ENCODE results near the gene TMEM128.
"Not testable (repeated sequence)": the region's sequence is repeated elsewhere in the genome, so short reads cannot be mapped to it uniquely, and the experiment has no call there.

Gene TMEM128, protein sequence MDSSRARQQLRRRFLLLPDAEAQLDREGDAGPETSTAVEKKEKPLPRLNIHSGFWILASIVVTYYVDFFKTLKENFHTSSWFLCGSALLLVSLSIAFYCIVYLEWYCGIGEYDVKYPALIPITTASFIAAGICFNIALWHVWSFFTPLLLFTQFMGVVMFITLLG

DNA sequence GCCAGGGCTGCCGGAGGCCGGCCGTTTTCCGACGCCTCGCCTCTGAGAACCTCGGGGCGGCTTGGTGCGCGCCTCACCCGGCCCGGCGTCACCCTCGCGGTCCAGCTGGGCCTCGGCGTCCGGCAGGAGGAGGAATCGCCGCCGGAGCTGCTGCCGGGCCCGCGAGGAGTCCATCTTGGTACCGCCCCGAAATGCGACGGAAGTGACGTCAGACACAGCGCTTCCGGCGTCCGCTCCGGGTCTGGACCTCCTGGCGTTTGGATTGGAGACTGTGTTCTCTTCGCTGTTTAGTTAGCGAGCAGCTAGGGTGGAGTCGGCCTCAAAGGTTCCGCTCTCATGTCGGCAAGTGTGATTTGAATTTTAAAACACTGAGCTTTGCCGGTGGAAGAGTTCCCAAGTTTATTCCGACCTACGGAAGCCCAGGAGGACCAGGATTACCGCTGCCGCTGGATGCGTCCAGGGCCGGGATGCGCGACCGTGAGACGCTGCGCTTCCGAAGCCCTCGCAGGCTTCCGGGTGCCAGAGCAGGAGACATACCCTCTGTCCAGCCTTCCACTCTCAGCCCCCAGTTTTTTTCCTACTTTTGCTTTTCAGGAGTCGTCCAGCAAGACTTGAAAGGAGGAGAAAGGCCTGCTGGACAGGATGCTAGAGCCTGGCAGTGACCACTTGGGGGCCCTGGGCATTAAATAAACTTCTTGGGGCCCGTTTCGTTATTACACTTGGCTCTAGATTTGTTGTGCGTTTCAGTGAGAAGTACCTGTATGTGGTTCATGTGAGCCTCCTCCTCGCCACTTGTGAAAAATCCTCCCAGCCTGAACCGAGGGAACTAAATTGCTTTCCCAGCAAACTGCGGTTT, at the start of gene TMEM128:
TSS of gene TMEM128 (minus strand) at position 195 of the 856 bp plus-strand sequence. CDS start at position 174, 21 bp downstream.
- peak; percentile 87 for DNase-seq

DNA sequence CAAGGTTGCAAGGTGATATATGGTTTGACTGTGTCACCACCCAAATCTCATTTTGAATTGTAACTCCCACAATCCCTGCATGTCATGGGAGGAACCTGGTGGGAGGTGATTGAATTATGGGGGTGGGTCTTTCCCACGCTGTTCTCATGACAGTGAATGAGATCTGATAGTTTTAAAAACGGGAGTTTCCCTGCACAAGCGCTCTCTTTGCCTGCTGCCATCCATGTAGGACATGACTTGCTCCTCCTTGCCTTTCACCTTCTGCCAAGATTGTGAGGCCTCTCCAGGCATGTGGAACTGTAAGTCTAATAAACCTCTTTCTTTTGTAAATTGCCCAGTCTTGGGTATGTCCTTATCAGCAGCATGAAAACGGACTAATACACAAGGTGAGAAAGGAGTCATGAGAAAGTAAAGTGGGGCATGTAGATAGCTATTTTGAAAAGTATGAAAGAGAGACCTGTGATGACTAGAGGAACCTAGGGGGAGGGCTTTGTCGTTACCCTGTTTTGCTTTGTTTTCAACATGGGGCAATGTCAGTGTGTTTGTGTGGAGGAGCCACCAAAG, 48.3 kb upstream of the TMEM128 start:
- no peak for DNase-seq

DNA sequence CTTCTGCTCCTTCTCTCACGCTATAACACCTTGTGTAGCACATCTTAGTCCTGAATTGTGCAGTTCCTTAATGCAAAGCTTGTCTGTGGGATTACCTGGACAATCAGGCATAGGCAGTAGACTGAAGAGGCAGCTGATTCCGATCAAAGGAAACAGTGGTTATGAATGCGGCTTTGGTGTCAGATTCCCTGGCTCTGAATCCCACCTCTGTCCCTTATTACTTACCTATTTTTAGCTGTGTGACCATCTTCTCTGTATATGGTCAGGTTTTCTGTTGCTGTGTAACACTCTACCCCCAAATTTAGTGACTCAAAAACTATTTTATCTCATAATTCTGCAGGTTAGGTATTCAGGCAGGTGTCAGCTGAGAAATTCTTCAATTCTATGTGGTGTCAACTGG, 45.3 kb upstream of the TMEM128 start:
- no peak for DNase-seq

DNA sequence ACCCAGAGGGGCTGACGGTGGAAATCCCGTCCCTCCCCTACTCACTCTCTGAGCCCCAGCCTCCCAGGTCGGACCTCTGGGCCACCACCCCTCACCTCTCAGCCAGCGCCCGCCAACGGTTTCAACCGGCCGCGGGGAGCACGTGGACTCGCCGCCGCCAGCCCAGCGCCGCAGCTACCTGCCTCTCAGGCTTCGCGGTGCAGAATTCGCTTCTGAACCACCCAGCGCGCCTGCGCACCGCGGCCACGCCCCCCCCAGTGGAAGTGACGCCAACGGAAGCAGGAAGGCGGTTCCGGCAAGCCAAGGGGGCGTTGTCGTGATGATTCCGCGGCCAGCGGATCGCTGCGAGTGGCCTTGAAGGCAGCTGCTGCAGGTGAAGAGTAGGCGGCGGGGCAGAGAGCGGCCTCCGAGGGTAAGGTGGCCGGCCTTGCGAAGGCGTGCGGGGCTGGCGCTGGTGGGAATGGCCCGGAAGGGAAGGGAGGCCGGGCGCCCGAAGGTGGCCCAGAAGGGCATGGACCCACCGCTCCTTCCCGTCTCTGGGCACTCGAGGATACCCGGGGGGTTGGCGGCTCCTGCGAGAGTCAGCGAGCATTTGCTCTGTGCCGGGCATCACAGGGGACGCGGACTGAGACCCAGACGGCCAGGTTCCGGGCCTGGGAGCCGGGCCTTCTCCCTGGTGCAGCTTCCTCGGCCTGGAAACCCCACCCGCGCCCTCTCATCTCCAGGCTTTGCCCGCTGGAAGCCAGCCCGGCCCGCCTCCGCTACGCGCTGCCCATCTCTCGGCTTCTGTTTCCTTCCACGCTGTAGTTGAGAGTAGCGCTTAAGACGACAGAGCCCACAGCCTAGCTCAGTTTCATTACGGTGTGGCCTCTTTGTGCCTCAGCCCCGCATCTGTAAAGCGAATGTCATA, 42.2 kb upstream of the TMEM128 start, which contains the start of the genes LYAR and ZBTB49:
TSS of gene LYAR (minus strand) at position 214 of the 910 bp plus-strand sequence. CDS start 6,412 bp downstream, outside the sequence.
TSS of gene ZBTB49 (plus strand) at position 311 of the 910 bp plus-strand sequence. CDS start 9,695 bp downstream, outside the sequence.
- peak; percentile 72 for DNase-seq

DNA sequence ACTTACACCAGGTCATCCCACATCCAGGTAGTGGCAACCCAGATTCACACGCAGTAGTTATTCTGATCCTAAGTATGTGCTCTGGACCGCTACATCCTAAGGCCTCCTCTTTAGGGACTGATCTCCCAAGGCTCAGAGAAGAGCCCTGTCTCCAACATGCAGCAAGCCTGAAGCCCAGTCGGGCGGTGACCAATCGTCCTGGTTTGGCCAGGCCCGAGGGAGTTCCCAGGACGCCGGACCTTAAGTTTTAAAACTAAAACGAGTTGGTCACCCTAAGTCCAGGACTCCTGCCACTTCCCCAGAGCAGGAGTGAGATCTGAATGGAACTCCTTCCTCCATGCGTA, 41.5 kb upstream of the TMEM128 start:
- DNase-seq, result no peak

DNA sequence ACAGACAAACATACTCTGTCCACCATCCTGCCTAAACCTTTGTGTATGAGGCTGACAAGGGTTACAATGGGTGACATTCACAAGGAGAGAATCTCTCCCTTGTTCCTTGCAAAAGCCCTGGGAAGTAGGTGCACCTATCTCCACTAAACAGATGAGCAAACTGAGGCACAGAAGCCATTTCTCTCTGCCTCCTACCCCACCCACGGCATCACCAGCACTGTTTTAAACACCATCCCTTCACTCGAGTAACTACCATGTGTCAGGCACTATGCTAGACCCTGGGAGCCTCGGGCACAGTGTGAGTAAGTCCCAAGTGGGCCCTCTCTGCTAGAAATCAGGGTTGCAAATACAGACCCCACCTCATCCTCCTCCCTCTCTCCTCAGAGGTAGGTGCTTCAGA, 41.0 kb upstream of the TMEM128 start:
- no peak for DNase-seq

DNA sequence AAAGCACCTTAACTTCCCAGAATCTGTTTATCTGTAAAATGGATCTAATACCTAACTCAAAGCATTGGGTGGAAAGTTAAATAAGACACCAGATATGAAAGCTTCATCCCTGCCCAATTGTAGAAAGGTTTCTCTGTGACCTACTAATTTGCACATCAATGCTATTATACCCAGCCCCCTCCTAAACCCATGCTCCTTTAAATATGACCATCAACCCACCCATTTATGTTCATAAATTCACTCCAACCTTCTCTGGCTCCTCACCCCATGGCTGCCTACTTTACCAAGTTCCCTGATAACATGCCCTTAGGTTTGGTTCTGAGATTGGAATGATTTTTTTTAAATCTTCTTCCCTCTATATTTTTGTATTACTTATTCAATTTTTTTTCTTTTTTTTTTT, 40.1 kb upstream of the TMEM128 start:
- DNase-seq, result no peak

DNA sequence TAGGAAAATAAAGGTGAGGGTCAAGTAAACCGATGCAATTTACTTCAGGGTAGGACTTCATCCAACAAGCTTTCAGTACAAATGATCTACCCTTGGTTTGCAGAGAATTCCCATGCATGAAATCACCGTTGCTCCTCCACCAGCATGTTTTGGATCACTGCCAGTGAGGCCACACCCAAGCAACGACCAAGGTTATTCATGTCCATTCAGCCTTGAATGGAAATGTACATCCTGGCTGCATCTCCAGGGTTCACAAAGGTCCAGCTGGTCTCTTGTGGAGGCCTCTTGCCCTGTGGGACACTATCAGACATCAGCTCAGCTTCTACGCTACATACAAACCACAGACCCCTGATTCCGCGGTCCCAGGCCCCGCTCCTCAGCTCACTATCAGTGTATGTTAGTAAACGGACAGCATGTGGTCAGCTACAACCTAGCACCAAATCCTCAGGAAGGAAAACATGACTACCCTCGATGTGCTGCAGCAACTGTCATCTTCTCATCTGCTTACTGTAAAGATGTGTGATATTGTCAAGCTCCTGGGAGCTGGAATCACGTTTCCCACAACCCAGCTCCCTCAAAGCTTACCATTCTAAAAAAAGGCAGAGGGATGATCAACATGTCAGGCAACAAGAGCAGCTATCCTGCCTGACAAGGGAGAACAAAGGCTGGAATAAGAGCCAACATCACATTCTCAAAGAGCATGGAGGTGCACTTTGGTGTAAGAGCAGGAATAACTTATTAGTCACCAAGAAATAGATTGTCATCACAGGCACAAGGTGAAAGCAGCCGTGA, 37.0 kb upstream of the TMEM128 start:
- DNase-seq, result no peak

DNA sequence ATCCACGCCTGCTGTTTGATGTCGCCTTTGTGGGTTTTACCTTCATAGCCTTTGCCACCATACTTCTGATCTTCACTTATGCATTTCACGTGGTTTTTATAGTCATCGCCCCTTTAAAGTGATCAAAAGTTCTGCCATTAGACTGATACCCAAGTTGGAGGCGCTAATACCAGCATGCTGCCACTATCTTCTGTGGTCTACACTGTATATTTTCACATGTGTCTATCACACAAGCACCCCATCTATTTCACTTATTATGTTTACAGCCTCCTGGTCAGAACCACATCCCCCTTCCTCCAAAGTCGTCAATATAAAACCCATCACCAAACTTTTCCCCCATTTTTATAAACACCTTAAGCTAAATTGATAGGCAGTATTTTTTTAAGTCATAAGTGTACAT, 33.8 kb upstream of the TMEM128 start:
- no peak for DNase-seq

DNA sequence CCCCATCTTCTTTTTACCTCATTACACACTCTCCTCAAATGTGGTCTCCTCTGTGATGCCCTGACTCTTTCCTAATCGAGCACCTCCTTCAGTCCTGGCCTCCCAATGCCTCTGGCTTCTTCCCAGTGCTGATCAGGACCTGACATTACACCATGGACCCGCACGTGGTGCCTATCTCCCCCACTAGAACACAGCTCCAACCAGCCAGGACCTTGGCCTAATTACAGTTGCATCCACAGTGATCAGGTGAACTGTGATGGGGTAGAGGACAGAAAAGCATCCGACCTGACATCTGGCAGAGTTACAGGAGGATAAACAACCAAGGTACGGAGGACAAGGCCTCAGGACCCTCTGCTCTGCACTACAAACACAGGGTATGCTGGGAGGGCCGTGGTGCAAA, 29.5 kb upstream of the TMEM128 start:
- no peak for DNase-seq

DNA sequence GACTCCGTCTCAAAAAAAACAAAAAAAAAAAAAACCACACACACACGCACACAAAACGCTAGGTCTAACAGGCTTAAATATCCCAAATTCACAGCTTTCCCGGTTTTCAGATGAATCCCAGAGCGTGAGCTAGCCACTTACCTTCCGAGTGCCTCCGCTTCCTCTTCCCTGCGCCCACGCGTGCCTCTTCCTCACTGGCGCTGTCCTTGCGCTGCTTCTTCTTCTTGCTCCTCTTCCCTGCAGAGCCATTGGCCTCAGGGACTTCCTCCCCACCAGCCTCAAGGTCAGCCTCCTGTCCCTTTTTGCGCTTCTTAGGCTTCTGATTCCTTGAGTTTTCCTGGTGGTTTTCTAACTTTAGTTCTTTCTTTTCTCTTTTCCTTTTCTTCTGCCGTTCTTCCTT, 26.2 kb upstream of the TMEM128 start:
- DNase-seq, result no peak

DNA sequence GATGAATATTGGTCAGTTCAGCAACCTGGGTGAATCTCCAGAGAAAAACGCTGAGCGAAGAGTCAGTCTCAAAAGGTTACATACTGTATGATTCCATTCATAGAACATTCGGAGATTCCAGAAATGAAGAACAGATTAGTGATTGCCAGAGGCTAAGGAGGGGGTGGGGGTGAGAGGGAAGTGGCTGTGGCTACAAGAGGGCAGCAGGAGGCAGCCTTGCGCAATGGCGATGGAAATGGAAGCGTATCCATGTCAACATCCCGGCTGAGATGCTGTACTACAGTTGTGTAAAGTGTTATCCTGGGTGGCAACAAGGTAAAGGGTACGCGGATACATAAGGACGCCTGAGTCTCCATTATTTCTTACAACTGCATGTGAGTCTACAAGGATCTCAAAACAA, 23.9 kb upstream of the TMEM128 start:
- no peak for DNase-seq

DNA sequence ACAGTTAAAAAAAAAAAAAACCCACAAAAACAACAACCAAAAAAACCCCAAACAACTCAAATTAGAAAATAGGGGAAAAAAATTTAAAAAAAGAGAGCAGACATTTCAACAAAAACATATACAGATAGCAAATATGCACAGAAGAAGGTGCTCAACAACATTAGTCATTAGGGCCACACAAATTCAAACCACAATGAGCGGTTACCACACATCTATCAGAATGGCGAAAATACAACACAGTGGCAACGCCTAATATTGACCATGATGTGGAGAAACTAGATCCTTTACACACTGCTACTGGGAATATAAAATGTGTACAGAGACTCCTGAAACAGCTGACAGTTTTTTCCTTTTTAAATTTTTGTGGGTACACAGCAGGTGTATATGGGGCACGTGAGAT, 22.5 kb upstream of the TMEM128 start:
- DNase-seq, result no peak

DNA sequence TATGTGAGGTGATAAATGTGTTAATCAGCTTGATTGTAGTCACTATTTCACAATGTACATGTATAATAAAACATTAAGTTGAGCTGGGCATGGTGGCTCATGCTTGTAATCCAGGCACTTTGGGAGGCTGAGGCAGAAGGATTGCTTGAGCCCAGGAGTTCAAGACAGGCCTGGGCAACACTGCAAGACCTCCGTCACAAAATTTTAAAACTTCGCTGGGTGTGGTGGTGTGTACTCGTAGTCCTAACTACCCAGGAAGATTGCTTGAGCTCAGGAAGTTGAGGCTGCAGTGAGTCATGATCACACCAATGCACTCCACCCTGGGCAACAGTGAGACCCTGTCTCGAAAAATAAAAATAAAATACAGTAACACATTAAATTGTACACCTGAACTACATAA, 21.8 kb upstream of the TMEM128 start:
- DNase-seq, result no peak

DNA sequence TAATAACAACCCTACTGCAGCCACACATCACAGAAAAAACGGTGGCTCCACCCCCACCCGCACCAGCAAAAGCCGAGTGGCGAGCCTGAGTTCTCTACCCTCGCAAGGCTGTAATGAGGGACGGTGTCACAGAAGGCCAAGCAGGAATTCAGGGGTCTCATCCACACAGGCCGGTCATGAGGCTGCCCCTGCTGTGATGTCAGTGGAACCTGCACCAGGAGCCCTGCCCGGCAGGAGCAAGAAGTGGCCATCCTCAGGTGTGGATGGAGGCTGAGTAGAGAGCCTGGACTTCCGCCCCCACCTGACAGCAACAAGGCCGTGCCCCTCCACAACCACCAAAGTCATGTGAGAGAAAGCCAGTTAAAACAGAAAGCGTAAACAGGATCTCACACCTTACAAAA, 21.3 kb upstream of the TMEM128 start:
- no peak for DNase-seq

DNA sequence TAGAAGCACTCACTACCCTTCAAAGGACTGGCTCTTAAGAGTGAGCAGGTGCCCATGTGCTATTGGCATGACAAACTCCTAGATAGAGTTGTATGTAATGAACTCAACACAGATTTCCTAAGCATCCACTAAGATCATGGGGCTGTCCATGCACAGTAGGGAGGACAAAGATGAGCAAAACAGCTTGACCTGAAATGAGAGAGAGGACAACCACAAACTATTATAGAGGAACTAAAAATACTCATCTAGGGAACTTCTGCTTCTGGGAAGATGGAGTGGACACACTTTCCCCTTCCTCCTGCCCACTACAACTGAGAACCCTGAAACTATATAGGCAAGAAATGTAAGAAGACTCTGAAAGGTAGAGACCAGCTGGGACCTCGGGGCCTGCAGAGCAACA, 20.8 kb upstream of the TMEM128 start:
- DNase-seq, result no peak

DNA sequence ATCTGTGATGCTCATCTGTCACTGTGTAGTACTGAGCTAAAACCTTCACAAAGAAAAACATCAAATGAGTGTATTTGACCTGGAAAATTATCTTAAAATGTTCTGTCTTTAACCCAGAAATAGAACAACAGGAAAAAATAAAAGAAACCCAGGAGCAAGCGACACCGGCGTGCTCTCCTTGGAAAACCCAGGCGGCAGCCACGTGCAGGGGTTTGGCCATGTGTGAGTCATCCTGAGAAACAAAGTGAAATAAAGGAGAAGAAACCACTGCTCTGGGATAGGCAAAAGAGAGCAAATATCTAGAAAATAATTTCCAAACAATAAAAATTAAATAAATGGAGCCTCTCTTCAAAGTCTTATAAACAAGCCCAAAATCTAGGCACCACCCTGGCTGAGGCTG, 20.0 kb upstream of the TMEM128 start:
- DNase-seq, result no peak

DNA sequence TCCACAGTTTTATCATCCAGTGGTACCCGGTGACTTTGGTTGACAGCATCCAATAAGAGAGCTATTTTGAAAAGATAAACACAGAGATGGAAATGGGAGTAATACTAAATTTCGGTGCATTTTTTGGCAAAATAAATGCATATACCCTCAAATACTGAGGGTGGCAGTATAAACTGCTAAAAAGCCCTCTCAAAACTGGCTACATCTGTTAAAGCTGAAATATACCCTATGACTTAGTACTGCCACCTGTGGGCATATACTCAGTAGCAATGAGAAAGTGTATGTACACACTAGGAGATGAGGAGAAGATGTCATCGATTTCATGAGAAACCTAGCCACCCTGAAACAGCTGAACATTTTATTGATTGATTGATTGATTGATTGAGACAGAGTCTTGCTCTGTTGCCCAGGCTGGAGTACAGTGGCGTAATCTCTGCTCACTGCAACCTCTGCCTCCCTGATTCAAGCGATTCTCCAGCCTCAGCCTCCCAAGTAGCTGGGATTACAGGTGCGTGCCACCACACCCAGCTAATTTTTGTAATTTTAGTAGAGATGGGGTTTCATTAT, 12.2 kb upstream of the TMEM128 start:
- DNase-seq, result no peak

DNA sequence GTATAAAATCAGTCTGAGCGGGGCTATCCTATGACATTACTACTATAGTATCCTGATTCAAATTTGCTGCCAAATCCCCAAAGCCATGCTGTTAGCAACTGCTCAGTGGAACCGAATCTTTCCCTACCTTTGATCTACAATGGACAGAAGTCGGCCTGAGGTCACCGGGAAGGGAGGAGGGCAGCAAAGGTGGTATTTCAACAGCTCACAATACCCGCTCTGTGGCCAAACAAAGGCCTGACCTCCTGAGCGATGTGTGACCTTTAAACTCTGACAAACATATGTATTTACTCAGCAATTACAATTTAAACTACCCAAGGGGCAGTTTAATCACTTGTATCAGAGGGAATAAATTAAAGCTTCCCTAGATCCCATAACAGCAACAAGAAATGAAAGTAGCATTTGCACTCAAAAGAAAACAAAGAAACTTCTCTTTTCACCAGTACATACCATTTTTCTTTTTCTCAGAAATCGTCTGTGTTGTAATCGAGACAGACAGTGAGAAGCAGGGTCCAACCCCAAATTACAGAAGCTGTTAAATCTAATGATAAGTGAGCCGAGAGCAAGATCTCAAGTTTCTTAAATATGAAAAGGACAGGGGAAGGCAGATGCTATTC, 11.6 kb upstream of the TMEM128 start:
- DNase-seq, result no peak

DNA sequence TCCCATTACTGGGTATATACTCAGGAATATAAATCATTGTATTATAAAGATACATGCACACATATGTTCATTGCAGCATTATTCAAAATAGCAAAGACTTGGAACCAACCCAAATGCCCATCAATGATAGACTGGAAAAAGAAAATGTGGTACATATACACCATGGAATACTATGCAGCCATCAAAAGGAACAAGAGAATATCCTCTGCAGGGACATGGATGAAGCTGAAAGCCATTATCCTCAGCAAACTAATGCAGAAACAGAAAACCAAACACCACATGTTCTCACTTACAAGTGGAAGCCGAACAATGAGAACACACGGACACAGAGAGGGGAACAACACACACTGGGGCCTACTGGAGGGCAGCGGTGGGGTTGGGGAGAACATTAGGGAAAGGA, 9.7 kb upstream of the TMEM128 start:
- DNase-seq, result not testable (repeated sequence)

DNA sequence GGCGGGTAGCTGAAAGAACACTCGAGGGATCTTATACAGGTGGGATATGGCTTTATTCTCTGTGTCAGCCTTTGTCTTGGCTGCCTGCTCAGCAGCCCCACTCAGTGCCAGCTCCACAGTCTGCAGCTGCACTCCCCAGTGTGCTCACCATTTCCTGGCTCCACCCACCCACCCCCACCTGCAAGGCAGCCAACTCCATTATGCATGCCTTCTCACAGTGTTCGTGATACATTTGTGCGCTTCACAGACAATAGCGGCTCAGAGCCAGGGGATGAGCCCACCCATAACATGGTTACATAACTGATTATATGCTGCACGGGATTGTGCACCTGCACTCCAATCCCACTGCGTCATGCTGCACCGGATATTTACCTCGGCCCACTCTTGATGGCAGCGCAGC, 8.8 kb upstream of the TMEM128 start:
- DNase-seq, result no peak
